ENCODE results near the gene AQR. TPM values are rescaled to one million over a fixed set of nuclear protein-coding genes. Genes with fewer than 3 reads are reported as not detected.

Gene AQR
- total and polyA plus RNA-seq, 4 donors = 9.2 to 41.3 (median 19.6) TPM

GRCh38 chr15:34828145-34828911 lies 141.2 kb downstream of the AQR start:
- no peaks in the 10 kb centered on the region for H3K36me3 ChIP-seq (ENCODE audit: control insufficient read depth in 4 of 4, insufficient read depth in 4 of 4, low read length in 4 of 4)
- no peak overlapping the region for H3K9ac ChIP-seq (ENCODE audit: insufficient read depth in 1 of 2, low read length in 2 of 2)
- no peaks in the 10 kb centered on the region for H3K27me3 ChIP-seq (ENCODE audit: control insufficient read depth in 3 of 3, insufficient read depth in 3 of 3, low read length in 2 of 3)
- TF ChIP-seq, protein P1, sequence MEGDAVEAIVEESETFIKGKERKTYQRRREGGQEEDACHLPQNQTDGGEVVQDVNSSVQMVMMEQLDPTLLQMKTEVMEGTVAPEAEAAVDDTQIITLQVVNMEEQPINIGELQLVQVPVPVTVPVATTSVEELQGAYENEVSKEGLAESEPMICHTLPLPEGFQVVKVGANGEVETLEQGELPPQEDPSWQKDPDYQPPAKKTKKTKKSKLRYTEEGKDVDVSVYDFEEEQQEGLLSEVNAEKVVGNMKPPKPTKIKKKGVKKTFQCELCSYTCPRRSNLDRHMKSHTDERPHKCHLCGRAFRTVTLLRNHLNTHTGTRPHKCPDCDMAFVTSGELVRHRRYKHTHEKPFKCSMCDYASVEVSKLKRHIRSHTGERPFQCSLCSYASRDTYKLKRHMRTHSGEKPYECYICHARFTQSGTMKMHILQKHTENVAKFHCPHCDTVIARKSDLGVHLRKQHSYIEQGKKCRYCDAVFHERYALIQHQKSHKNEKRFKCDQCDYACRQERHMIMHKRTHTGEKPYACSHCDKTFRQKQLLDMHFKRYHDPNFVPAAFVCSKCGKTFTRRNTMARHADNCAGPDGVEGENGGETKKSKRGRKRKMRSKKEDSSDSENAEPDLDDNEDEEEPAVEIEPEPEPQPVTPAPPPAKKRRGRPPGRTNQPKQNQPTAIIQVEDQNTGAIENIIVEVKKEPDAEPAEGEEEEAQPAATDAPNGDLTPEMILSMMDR (IDR thresholded peaks at IDR 0.05; ENCODE audit: control extremely low read depth, extremely low read depth) = no peak
- ATAC-seq (ENCODE audit: insufficient read depth, low FRiP score) (no peak), DNase-seq (no peak)
- H3K4me3 ChIP-seq = no peak overlapping the region
- 80 to 84% methylated on average over 5 of the region's 5 CpGs for WGBS, 2 donors
- no peak overlapping the region for H3K27ac ChIP-seq (ENCODE audit: low read depth in 1 of 2, low read length in 1 of 2)
- no peaks in the 10 kb centered on the region for H3K9me3 ChIP-seq (ENCODE audit: control insufficient read depth in 4 of 4, insufficient read depth in 3 of 4, low read length in 3 of 4)
- no peaks in the 10 kb centered on the region for H3K4me1 ChIP-seq (ENCODE audit: control insufficient read depth in 5 of 5, insufficient read depth in 5 of 5, low read length in 5 of 5)

DNA sequence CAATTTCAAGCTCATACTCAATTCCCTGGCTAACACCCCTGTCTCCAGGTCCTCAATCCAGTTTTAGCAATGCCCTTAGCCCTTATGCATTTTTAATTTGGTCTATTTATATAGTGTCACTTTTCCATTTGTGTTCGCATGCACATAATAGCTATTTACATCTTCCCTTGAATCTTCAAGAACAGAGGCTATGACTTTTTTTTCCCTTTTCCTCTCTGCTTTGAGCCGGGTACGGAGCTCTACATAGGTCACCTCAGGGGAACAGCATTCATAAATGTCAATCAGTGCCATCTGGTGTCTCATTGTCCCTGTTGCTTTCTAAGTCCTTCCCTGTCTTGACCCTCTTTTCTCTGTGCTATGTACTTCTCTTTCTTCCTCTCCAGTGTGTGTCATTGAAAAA lies 147.7 kb downstream of the AQR start:
- 71 to 75% methylated on average over 3 of the region's 3 CpGs for whole genome bisulfite sequencing, 2 donors
- Histone ChIP-seq H3K9ac (ENCODE audit: insufficient read depth in 1 of 2, low read length in 2 of 2) (no peak overlapping the region), H3K4me3 (no peak overlapping the region), H3K27ac (ENCODE audit: low read depth in 1 of 2, low read length in 1 of 2) (no peak overlapping the region), H3K36me3 (ENCODE audit: control insufficient read depth in 4 of 4, insufficient read depth in 4 of 4, low read length in 4 of 4) (no peaks in the 10 kb centered on the region), H3K27me3 (ENCODE audit: control insufficient read depth in 3 of 3, insufficient read depth in 3 of 3, low read length in 2 of 3) (no peaks in the 10 kb centered on the region), H3K9me3 (ENCODE audit: control insufficient read depth in 4 of 4, insufficient read depth in 3 of 4, low read length in 3 of 4) (no peaks in the 10 kb centered on the region), H3K4me1 (ENCODE audit: control insufficient read depth in 5 of 5, insufficient read depth in 5 of 5, low read length in 5 of 5) (peaks cover 0 to 2% (median 0%) of the 10 kb centered on the region in 5 donors)
- TF ChIP-seq, protein P1 (IDR thresholded peaks at IDR 0.05; ENCODE audit: control extremely low read depth, extremely low read depth) = no peak
- DNase-seq (no peak), ATAC-seq (ENCODE audit: insufficient read depth, low FRiP score) (no peak)

GRCh38 chr15:34820110-34820509 lies 149.4 kb downstream of the AQR start:
- Histone ChIP-seq H3K27ac (ENCODE audit: low read depth in 1 of 2, low read length in 1 of 2) (no peak overlapping the region), H3K36me3 (ENCODE audit: control insufficient read depth in 4 of 4, insufficient read depth in 4 of 4, low read length in 4 of 4) (no peaks in the 10 kb centered on the region), H3K4me1 (ENCODE audit: control insufficient read depth in 5 of 5, insufficient read depth in 5 of 5, low read length in 5 of 5) (peaks cover 0 to 2% (median 0%) of the 10 kb centered on the region in 5 donors), H3K27me3 (ENCODE audit: control insufficient read depth in 3 of 3, insufficient read depth in 3 of 3, low read length in 2 of 3) (no peaks in the 10 kb centered on the region), H3K9ac (ENCODE audit: insufficient read depth in 1 of 2, low read length in 2 of 2) (no peak overlapping the region), H3K9me3 (ENCODE audit: control insufficient read depth in 4 of 4, insufficient read depth in 3 of 4, low read length in 3 of 4) (no peaks in the 10 kb centered on the region), H3K4me3 (no peak overlapping the region)
- no peak for DNase-seq
- TF ChIP-seq, protein P1 (IDR thresholded peaks at IDR 0.05; ENCODE audit: control extremely low read depth, extremely low read depth) = no peak
- ATAC-seq (ENCODE audit: insufficient read depth, low FRiP score) = no peak
- WGBS, 2 donors = 81 to 83% methylated on average over 5 of the region's 5 CpGs
